Dermis microvascular lymphatic vessel endothelial cell (primary cell): ENCODE measurements around the gene UBE2O. TPM values are rescaled to one million over a fixed set of nuclear protein-coding genes. Genes with fewer than 3 reads are reported as not detected.
A peak's percentile ranks its signal among the peaks of the same experiment; 100 is the strongest.

Experiments
- DNase-seq, 2 donors: peaks; one replicate each; pipeline versions ENCODE4 v3.0.0 to v3.0.0-alpha.2; 2010; ENCODE audit warnings: low read depth in 2 of 2
- total RNA-seq: library from RNA; depleted of rRNA; stranded (reverse); fragments of >200 nt; gene quantifications from 2 replicates; pipeline ENCODE4 v1.2.1, GENCODE V29; 2014

Gene UBE2O
- total RNA-seq, 1 donor from 2014 or later, result 12.7 TPM

- DNase-seq, result peak; percentile 68 to 76
These were observed 32.6 kb upstream of the UBE2O start for GRCh38 chr17:76485569-76485968.

- DNase-seq, result no peak
These were observed 31.3 kb upstream of the UBE2O start for GRCh38 chr17:76484228-76484725.

GRCh38 chr17:76481071-76481655 is 28.2 kb upstream of the UBE2O start:
- no peak for DNase-seq

- DNase-seq, result no peak
These were observed 27.7 kb upstream of the UBE2O start for GRCh38 chr17:76480632-76481031.

GRCh38 chr17:76479515-76480060 is 26.6 kb upstream of the UBE2O start:
- DNase-seq, result no peak

- no peak for DNase-seq
These were observed 26.0 kb upstream of the UBE2O start for GRCh38 chr17:76478730-76479514.

- no peak for DNase-seq
These were observed 25.1 kb upstream of the UBE2O start for GRCh38 chr17:76478097-76478496.

GRCh38 chr17:76477576-76477975 is 24.6 kb upstream of the UBE2O start:
- DNase-seq, result no peak

GRCh38 chr17:76476736-76477135 is 23.8 kb upstream of the UBE2O start:
- no peak for DNase-seq

- no peak for DNase-seq
These were observed 22.4 kb upstream of the UBE2O start for GRCh38 chr17:76475302-76475701.

GRCh38 chr17:76474894-76475293 is 21.9 kb upstream of the UBE2O start:
- no peak for DNase-seq

- no peak for DNase-seq
These were observed 21.3 kb upstream of the UBE2O start for GRCh38 chr17:76474238-76474637.

GRCh38 chr17:76473541-76473985 is 20.6 kb upstream of the UBE2O start:
- DNase-seq, result no peak

GRCh38 chr17:76472726-76473125 is 19.8 kb upstream of the UBE2O start:
- DNase-seq, result no peak

- no peak for DNase-seq
These were observed 19.3 kb upstream of the UBE2O start for GRCh38 chr17:76472258-76472645.

- DNase-seq, result no peak
These were observed 18.7 kb upstream of the UBE2O start for GRCh38 chr17:76471498-76472257.

GRCh38 chr17:76469991-76470739 is 17.2 kb upstream of the UBE2O start:
- DNase-seq, result no peak

- DNase-seq, result no peak
These were observed 16.4 kb upstream of the UBE2O start for GRCh38 chr17:76469076-76469990.

GRCh38 chr17:76468634-76469010 is 15.7 kb upstream of the UBE2O start:
- DNase-seq, result no peak
